ENCODE data around the gene KCNN4. TPM values are rescaled to one million over a fixed set of nuclear protein-coding genes. Genes with fewer than 3 reads are reported as not detected.

KCNN4 gene
- total RNA-seq, 1 experiment from 2014 or later: 0.26 TPM

DNA sequence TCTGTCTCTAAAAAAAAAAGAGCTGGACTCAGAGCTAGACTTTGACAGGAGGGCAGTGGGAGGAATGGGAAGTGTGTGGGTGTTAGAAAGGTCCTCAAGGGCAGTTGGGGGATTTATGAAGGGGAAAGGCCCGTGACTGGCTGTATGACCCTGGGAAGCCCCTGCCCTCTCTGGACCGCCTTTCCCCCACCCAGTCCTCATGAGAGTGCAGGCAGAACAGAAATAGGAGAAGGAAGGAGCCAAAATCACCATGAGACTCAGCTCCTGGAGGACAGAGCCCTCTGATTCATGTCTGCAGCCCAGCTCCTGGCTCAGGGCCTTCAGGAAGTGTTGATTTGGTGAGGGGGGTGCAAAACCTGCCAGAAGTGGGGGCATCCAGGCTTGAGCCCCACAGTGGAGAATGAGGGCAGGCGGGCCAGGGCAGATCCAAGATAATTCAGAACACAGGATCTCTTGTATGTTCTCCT lies 17.3 kb downstream of the KCNN4 start:
- Histone ChIP-seq H2BK15ac (ENCODE audit: low read depth, low read length) (no peak overlapping the region), H2BK120ac (ENCODE audit: low read depth, low read length, poor library complexity, severe bottlenecking) (no peak overlapping the region), H3K56ac (ENCODE audit: insufficient read length, low read depth, low read length) (no peak overlapping the region), H4K20me1 (ENCODE audit: control insufficient read depth, insufficient read depth, insufficient read length) (no peaks in the 10 kb centered on the region), H3K4ac (ENCODE audit: low read depth, low read length) (no peak overlapping the region), H4K5ac (ENCODE audit: insufficient read length, low read depth, low read length) (no peak overlapping the region), H3K9ac (ENCODE audit: extremely low read depth, insufficient read length, low read length) (no peak overlapping the region), H3K79me2 (ENCODE audit: insufficient read depth, low read length) (no peaks in the 10 kb centered on the region), H2AFZ (ENCODE audit: low read length) (no peak overlapping the region), H3K9me3 (ENCODE audit: control insufficient read depth, low read depth, low read length) (no peaks in the 10 kb centered on the region), H4K8ac (replicated peaks; ENCODE audit: insufficient read length, low read depth, low read length) (no peak overlapping the region), H2BK5ac (ENCODE audit: insufficient read length, low read length) (no peak overlapping the region), H3K14ac (ENCODE audit: insufficient read depth, low read length) (no peak overlapping the region), H3K27ac (ENCODE audit: insufficient read length, low read depth, low read length) (no peak overlapping the region), H3K4me1 (ENCODE audit: insufficient read depth, low read length) (no peaks in the 10 kb centered on the region; the same call in 1 of the 2 replicates), H3K18ac (ENCODE audit: insufficient read length, low read depth, low read length) (no peak overlapping the region), H3T11ph (ENCODE audit: low read length) (no peak overlapping the region), H3K4me2 (ENCODE audit: insufficient read depth, insufficient read length, low read length) (no peak overlapping the region), H3K27me3 (ENCODE audit: insufficient read depth, low read length) (no peaks in the 10 kb centered on the region), H2BK20ac (ENCODE audit: low read depth, low read length, poor library complexity, severe bottlenecking) (no peak overlapping the region), H4K91ac (ENCODE audit: insufficient read length, low read depth, low read length) (no peak overlapping the region), H3K23me2 (ENCODE audit: insufficient read length, low read depth, low read length, poor library complexity, severe bottlenecking) (no peaks in the 10 kb centered on the region), H2AK5ac (ENCODE audit: insufficient read length, low read length) (no peak overlapping the region), H2BK12ac (ENCODE audit: insufficient read length, low read depth, low read length) (no peak overlapping the region), H3K79me1 (ENCODE audit: insufficient read depth, low read depth, low read length, poor library complexity, severe bottlenecking) (no peaks in the 10 kb centered on the region), H3K23ac (ENCODE audit: insufficient read length, low read depth, low read length) (no peak overlapping the region)
- Mint-ChIP-seq H3K27ac (no peak overlapping the region), H3K4me1 (peaks cover 20 to 26% of the 10 kb centered on the region in 2 experiments), H3K9me3 (no peaks in the 10 kb centered on the region), H3K36me3 (ENCODE audit: insufficient read depth in 1 of 3, low read depth in 3 of 3) (no peaks in the 10 kb centered on the region), H3K4me3 (no peak overlapping the region), H3K27me3 (ENCODE audit: low read depth) (peaks cover 6% of the 10 kb centered on the region)
- TF ChIP-seq, protein P1, sequence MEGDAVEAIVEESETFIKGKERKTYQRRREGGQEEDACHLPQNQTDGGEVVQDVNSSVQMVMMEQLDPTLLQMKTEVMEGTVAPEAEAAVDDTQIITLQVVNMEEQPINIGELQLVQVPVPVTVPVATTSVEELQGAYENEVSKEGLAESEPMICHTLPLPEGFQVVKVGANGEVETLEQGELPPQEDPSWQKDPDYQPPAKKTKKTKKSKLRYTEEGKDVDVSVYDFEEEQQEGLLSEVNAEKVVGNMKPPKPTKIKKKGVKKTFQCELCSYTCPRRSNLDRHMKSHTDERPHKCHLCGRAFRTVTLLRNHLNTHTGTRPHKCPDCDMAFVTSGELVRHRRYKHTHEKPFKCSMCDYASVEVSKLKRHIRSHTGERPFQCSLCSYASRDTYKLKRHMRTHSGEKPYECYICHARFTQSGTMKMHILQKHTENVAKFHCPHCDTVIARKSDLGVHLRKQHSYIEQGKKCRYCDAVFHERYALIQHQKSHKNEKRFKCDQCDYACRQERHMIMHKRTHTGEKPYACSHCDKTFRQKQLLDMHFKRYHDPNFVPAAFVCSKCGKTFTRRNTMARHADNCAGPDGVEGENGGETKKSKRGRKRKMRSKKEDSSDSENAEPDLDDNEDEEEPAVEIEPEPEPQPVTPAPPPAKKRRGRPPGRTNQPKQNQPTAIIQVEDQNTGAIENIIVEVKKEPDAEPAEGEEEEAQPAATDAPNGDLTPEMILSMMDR (conservative IDR thresholded peaks at IDR 0.05): no peak
- no CpG with 5 or more reads among the region's 3 CpGs for WGBS (ENCODE audit: extremely low coverage, insufficient read length, low lambda C conversion rate)
- no peak for DNase-seq
